GM12864 (cell line): Measurements from ENCODE around the gene KLF15.

Experiments used
- DNase-seq: peaks from one replicate; pipeline ENCODE4 v3.0.0-alpha.2; 2011; ENCODE audit warnings: low read depth
- H3K4me3 ChIP-seq: 2 replicates; pipeline ENCODE4 v1.5.1; 2011; ENCODE audit warnings: mild to moderate bottlenecking, low read depth, low read length, control low read depth
- TF ChIP-seq, protein P1 (sequence below): IDR thresholded peaks from 2 replicates; pipeline ENCODE4 v1.5.1; 2011; ENCODE audit warnings: low read depth, mild to moderate bottlenecking, moderate library complexity, low read length, control low read depth, inconsistent platforms; ENCODE audit errors: missing control alignments

Gene KLF15

DNA sequence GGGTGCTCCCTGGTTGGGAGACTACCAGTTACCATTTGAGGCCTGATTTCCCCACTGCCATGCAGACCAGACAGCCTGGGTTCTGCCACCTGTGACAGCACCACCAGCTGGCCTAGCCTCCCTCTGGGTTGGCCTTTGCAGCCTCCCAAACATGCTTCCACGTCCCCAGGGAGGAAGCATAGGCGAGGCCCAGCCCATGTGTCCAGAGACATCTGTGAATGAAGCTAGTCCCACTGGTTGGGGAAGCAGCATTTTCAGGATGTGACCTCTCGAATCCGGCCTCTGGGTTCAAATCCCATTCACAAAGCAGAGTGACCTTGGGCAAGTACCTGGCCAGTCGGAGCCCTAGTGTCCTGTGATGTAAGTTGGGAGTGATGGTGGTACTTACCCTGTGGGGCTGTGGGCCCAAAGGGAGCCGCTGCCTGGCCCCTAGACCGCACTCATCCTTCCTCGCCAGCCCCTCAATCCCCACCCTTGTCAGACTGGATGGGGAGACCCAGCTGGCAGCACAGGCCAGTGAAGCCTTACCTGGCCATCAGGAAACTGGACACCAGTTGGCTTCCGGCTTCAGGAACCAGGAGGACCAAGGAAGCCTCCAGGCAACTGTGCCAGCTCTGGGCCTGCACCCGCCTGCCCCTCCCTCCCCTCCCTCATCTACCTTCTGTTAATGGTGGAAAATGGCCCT, 6.0 kb downstream of the KLF15 start:
- no peak for DNase-seq
- TF ChIP-seq, protein P1, sequence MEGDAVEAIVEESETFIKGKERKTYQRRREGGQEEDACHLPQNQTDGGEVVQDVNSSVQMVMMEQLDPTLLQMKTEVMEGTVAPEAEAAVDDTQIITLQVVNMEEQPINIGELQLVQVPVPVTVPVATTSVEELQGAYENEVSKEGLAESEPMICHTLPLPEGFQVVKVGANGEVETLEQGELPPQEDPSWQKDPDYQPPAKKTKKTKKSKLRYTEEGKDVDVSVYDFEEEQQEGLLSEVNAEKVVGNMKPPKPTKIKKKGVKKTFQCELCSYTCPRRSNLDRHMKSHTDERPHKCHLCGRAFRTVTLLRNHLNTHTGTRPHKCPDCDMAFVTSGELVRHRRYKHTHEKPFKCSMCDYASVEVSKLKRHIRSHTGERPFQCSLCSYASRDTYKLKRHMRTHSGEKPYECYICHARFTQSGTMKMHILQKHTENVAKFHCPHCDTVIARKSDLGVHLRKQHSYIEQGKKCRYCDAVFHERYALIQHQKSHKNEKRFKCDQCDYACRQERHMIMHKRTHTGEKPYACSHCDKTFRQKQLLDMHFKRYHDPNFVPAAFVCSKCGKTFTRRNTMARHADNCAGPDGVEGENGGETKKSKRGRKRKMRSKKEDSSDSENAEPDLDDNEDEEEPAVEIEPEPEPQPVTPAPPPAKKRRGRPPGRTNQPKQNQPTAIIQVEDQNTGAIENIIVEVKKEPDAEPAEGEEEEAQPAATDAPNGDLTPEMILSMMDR, result no peak
- no peak overlapping the region for H3K4me3 ChIP-seq

DNA sequence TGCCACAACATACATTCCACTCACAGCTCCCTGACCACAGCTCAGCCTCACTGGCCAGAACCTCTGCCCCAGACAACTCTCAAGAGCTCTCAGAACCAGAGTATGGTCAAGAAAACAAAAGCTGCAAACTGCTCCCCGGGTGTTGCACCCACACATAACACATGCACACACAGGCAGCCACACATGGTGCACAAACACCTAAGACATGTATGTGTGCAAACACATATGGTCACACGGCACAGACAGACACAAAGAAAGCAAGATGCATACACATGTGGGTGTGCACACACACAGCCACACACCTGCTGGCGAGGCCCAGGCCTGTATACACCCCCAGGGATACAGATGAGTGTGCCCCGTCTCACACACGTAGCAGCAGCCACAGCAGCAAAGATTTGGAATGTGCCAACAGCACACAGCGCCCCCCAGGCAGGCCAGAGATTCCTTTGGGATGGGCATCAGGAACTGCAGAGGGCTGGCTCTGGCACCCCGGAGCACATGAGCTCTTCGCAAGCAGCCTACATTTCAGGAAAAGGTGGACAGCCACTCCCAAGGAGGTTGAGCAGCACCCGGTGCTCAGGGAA, 6.6 kb downstream of the KLF15 start:
- TF ChIP-seq, protein P1, result no peak
- no peak overlapping the region for H3K4me3 ChIP-seq
- no peak for DNase-seq

DNA sequence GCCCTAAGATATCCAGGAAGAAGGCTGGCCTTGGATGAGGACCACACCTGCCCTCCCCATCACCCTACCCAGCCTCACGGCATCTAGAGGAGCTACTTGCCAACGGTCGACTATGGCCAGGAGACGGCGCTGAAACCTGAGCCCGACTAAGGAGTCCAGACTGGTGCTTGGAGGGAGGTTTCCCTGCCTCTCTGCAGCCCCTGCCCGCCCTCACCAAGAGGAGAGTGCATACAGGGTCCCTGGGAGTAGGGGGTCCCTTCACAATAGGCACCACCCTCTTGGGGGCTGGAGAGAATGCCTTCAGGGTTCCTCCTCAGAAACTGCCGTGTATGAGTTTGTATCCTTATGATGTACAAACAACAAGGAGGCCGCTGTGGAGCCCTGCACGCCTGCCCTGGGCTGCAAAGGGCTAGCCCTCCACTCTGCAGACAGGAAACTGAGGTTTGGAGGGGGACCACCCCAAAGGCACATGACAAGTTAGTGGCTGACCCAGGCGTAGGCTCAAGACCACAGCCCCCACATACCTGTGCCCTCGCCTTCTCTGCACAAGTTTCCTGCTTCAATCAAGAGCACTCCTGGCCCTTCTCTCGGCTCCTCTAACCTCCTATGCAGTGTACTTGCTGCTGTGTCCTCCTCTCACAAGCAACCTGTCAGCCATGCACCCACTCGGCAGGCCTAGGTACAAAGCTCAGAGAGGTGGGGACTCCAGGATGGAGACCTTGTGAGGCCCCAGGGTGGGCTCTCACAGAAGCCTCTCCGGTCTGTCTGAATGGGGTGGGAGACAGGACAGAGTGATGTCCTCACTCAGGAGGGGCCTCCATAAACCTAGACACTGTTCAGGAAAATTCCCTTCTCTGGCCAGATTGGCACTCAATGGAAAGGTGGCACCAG, 7.4 kb downstream of the KLF15 start:
- H3K4me3 ChIP-seq, result no peak overlapping the region
- no peak for DNase-seq
- TF ChIP-seq, protein P1, result no peak

DNA sequence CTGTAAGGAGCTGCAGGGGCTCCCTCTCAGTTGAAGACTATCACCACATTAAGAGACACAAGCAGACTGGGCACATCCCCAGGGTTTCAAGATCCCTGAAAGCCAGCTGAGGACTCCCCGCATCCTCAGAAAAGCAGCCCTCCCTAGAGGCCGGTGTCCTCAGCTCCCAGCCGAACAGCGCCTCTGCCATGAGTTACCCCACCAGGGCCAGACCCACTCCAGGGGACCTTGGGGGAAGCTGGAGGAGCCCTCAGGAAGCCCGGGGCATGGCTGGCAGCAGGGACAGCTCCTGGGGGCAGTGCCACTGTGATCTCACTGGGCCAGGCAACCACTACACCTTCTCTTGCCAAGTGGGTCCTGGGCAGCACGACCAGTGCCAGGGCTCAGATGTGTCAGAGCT, 8.1 kb downstream of the KLF15 start:
- no peak for DNase-seq
- TF ChIP-seq, protein P1, result no peak
- H3K4me3 ChIP-seq, result no peak overlapping the region

DNA sequence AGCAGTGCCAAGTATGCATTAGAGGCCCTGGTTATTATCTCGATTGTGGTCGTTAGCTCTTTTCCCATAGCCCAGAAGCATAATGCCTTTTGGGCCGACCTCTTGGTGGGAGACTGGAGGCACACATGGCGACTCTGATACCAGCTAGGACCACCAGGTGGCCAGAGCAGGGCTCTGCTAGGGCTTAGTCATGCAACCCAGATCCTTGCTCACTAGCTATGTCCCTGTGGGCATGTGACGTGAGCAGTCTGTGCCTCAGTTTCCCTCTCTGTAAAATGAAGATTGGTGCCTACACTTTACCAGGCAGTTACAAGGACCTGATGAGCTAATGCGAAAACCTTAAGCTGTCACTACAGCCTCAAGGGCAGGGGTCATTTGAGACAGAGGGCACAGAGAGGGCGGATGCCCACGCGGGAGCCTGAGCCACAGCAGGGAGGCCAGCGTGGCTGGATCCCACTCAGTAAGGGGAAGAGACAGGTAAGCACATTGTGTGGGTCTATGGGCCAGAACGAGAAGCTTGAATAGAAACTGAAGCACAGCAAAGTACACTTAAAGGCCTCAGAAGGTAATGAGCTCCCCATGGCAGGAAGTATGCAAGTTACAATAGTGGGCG, 8.8 kb downstream of the KLF15 start:
- no peak overlapping the region for H3K4me3 ChIP-seq
- TF ChIP-seq, protein P1, result peak; percentile 40
- no peak for DNase-seq

DNA sequence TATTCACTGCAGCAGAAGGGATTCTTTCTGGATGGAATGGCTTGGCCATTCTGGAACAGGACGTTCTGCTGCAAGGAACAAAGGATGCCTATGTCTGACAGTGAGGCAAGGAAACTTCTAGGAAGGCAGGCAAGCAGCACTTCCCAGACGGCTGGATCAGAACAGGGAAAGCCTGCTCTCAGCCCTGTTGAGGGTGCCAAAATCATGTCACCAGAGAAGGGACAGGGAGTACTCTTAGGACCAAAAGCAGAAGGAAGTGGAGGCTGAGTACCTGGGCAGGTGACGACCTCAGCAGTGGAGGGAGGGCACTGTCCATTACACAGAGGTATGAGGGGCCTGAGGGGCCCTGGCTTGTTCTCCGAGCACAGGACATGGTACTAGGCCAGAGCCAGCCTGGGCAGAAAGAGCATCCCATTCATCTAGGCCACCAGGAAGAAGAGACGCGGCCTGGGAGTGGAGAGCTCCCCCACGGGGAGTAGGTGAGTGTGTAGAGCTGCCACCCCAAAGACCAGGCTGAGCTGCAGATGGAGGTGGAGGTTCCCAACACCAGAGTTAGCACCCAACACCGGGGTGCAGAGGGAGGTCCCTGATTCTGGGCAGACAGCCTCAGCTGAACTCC, 9.6 kb downstream of the KLF15 start:
- no peak for DNase-seq
- TF ChIP-seq, protein P1, result no peak
- no peak overlapping the region for H3K4me3 ChIP-seq
